Measurements from ENCODE around the gene CAMTA2.

The CAMTA2 gene

GRCh38 chr17:4973256-4974114 is 14.0 kb downstream of the CAMTA2 start:
- no peak overlapping the region for H3K4me3 ChIP-seq (ENCODE audit: low read depth, low read length)
- TF ChIP-seq CTCF (conservative IDR thresholded peaks at IDR 0.05; ENCODE audit: low read depth, low read length) = no peak
- DNase-seq (ENCODE audit: low read depth) = no peak

GRCh38 chr17:4972752-4973151 is 14.7 kb downstream of the CAMTA2 start:
- TF ChIP-seq CTCF (conservative IDR thresholded peaks at IDR 0.05; ENCODE audit: low read depth, low read length) = no peak
- no peak for DNase-seq (ENCODE audit: low read depth)

GRCh38 chr17:4972322-4972721 is 15.2 kb downstream of the CAMTA2 start:
- H3K4me3 ChIP-seq (ENCODE audit: low read depth, low read length) = no peak overlapping the region
- DNase-seq (ENCODE audit: low read depth) = no peak
- TF ChIP-seq CTCF (conservative IDR thresholded peaks at IDR 0.05; ENCODE audit: low read depth, low read length) = no peak

More at GRCh38 chr17:4972752-4973151, 14.7 kb downstream of the CAMTA2 start:
- no peak overlapping the region for H3K4me3 ChIP-seq (ENCODE audit: low read depth, low read length)

GRCh38 chr17:4971826-4972225 is 15.6 kb downstream of the CAMTA2 start:
- no peak for TF ChIP-seq CTCF (conservative IDR thresholded peaks at IDR 0.05; ENCODE audit: low read depth, low read length)
- DNase-seq (ENCODE audit: low read depth) = no peak
- no peak overlapping the region for H3K4me3 ChIP-seq (ENCODE audit: low read depth, low read length)

GRCh38 chr17:4970273-4970672 is 17.2 kb downstream of the CAMTA2 start:
- TF ChIP-seq CTCF (conservative IDR thresholded peaks at IDR 0.05; ENCODE audit: low read depth, low read length) = no peak
- DNase-seq (ENCODE audit: low read depth) = no peak

GRCh38 chr17:4969551-4970173 is 17.8 kb downstream of the CAMTA2 start:
- DNase-seq (ENCODE audit: low read depth) = peak; percentile 63
- peak overlapping the region; percentile 92 for H3K4me3 ChIP-seq (ENCODE audit: low read depth, low read length)
- peak; percentile 5 for TF ChIP-seq CTCF (conservative IDR thresholded peaks at IDR 0.05; ENCODE audit: low read depth, low read length)

More at GRCh38 chr17:4970273-4970672, 17.2 kb downstream of the CAMTA2 start:
- no peak overlapping the region for H3K4me3 ChIP-seq (ENCODE audit: low read depth, low read length)

Measured in choroid plexus epithelial cell (primary cell).